ENCODE measurements around the gene DDX47. TPM values are rescaled to one million over a fixed set of nuclear protein-coding genes. Genes with fewer than 3 reads are reported as not detected.
"Not testable (repeated sequence)": the region's sequence is repeated elsewhere in the genome, so short reads cannot be mapped to it uniquely, and the experiment has no call there.

The DDX47 gene
- total RNA-seq, 2 donors from 2014 or later: 36.1 to 45.0 TPM

- Histone ChIP-seq H3K9ac (ENCODE audit: low read depth in 2 of 2, low read length in 2 of 2) (no peak overlapping the region), H3K27ac (no peak overlapping the region), H3K4me1 (no peaks in the 10 kb centered on the region), H3K36me3 (no peaks in the 10 kb centered on the region), H3K4me3 (no peak overlapping the region), H3K27me3 (no peaks in the 10 kb centered on the region), H3K9me3 (no peaks in the 10 kb centered on the region)
- intact Hi-C loops (cut with DNase I): no loop called here
- DNase-seq: no peak
- no peak for TF ChIP-seq CTCF (IDR thresholded peaks at IDR 0.05)
Measured at GRCh38 chr12:12845794-12846243, 32.7 kb downstream of the DDX47 start.

- DNase-seq; H3K4me3 ChIP-seq; H3K36me3 ChIP-seq; intact Hi-C loops (cut with DNase I); H3K9ac ChIP-seq (ENCODE audit: low read depth in 2 of 2, low read length in 2 of 2); H3K27me3 ChIP-seq; H3K9me3 ChIP-seq; H3K27ac ChIP-seq; H3K4me1 ChIP-seq: not testable (repeated sequence)
Measured at GRCh38 chr12:12846780-12847179, 33.6 kb downstream of the DDX47 start.

- no peaks in the 10 kb centered on the region for H3K36me3 ChIP-seq
- no peaks in the 10 kb centered on the region for H3K9me3 ChIP-seq
- TF ChIP-seq CTCF (IDR thresholded peaks at IDR 0.05): no peak
- DNase-seq: no peak
- no peak overlapping the region for H3K9ac ChIP-seq (ENCODE audit: low read depth in 2 of 2, low read length in 2 of 2)
- intact Hi-C loops (cut with DNase I): no loop called here
- no peak overlapping the region for H3K4me3 ChIP-seq
- no peak overlapping the region for H3K27ac ChIP-seq
- no peaks in the 10 kb centered on the region for H3K27me3 ChIP-seq
- no peaks in the 10 kb centered on the region for H3K4me1 ChIP-seq
Measured at GRCh38 chr12:12853435-12853834, 40.3 kb downstream of the DDX47 start.

GRCh38 chr12:12859690-12860089 is 46.5 kb downstream of the DDX47 start:
- H3K4me1 ChIP-seq: no peaks in the 10 kb centered on the region
- H3K27ac ChIP-seq: no peak overlapping the region
- H3K9me3 ChIP-seq: no peaks in the 10 kb centered on the region
- TF ChIP-seq CTCF (IDR thresholded peaks at IDR 0.05): no peak
- no peaks in the 10 kb centered on the region for H3K27me3 ChIP-seq
- H3K4me3 ChIP-seq: no peak overlapping the region
- H3K9ac ChIP-seq (ENCODE audit: low read depth in 2 of 2, low read length in 2 of 2): no peak overlapping the region
- no peaks in the 10 kb centered on the region for H3K36me3 ChIP-seq
- intact Hi-C loops (cut with DNase I): no loop called here
- DNase-seq: no peak

- intact Hi-C loops (cut with DNase I): no loop called here
- Histone ChIP-seq H3K9ac (ENCODE audit: low read depth in 2 of 2, low read length in 2 of 2) (no peak overlapping the region), H3K4me3 (no peak overlapping the region), H3K27me3 (no peaks in the 10 kb centered on the region), H3K4me1 (no peaks in the 10 kb centered on the region), H3K27ac (no peak overlapping the region), H3K9me3 (no peaks in the 10 kb centered on the region), H3K36me3 (no peaks in the 10 kb centered on the region)
- DNase-seq: no peak
- TF ChIP-seq CTCF (IDR thresholded peaks at IDR 0.05): no peak
Measured at GRCh38 chr12:12864243-12864642, 51.1 kb downstream of the DDX47 start.

- no peaks in the 10 kb centered on the region for H3K9me3 ChIP-seq
- H3K36me3 ChIP-seq: no peaks in the 10 kb centered on the region
- no peak for DNase-seq
- TF ChIP-seq CTCF (IDR thresholded peaks at IDR 0.05): no peak
- intact Hi-C loops (cut with DNase I): no loop called here
- no peaks in the 10 kb centered on the region for H3K4me1 ChIP-seq
- H3K9ac ChIP-seq (ENCODE audit: low read depth in 2 of 2, low read length in 2 of 2): no peak overlapping the region
- H3K4me3 ChIP-seq: no peak overlapping the region
- no peak overlapping the region for H3K27ac ChIP-seq
- H3K27me3 ChIP-seq: no peaks in the 10 kb centered on the region
Measured at GRCh38 chr12:12868477-12869235, 55.5 kb downstream of the DDX47 start.

Measured in colonic mucosa (tissue), 4 donors.